PFSK-1 (cell line): ENCODE data around the gene ASXL2.

Experiments
- FOXP2 ChIP-seq: optimal IDR thresholded peaks from 2 replicates; pipeline ENCODE3; 2011; ENCODE audit warnings: borderline replicate concordance, control low read depth, inconsistent platforms; ENCODE audit not compliant: insufficient read depth; ENCODE audit errors: extremely low read length, extremely low read depth
- POLR2AphosphoS5 ChIP-seq: IDR thresholded peaks from 2 replicates; pipeline ENCODE4 v1.6.1; 2012; ENCODE audit warnings: low read depth, mild to moderate bottlenecking, control low read depth, low read length, moderate library complexity
- SIN3A ChIP-seq: IDR thresholded peaks from 2 replicates; pipeline ENCODE4 v1.6.1; 2012; ENCODE audit warnings: mild to moderate bottlenecking, low read length, moderate library complexity, borderline replicate concordance; ENCODE audit not compliant: insufficient read depth
- TAF1 ChIP-seq: IDR thresholded peaks from 2 replicates; pipeline ENCODE4 v1.6.1; 2012; ENCODE audit warnings: low read length, control low read depth, borderline replicate concordance; ENCODE audit not compliant: insufficient read depth
- TF ChIP-seq, protein P1 (sequence below), 2 experiments: IDR thresholded peaks; 2 replicates each; pipeline versions ENCODE4 v1.6.1 to v1.8.0; 2011 to 2012; ENCODE audit warnings: low read depth in 2 of 2, low read length in 2 of 2, control low read depth in 1 of 2, inconsistent platforms in 1 of 2, mild to moderate bottlenecking in 1 of 2, moderate library complexity in 1 of 2; ENCODE audit not compliant: insufficient read depth in 1 of 2

The ASXL2 gene

GRCh38 chr2:25817006-25817405 is 61.3 kb downstream of the ASXL2 start:
- no peak for TF ChIP-seq SIN3A
- TF ChIP-seq, protein P1, sequence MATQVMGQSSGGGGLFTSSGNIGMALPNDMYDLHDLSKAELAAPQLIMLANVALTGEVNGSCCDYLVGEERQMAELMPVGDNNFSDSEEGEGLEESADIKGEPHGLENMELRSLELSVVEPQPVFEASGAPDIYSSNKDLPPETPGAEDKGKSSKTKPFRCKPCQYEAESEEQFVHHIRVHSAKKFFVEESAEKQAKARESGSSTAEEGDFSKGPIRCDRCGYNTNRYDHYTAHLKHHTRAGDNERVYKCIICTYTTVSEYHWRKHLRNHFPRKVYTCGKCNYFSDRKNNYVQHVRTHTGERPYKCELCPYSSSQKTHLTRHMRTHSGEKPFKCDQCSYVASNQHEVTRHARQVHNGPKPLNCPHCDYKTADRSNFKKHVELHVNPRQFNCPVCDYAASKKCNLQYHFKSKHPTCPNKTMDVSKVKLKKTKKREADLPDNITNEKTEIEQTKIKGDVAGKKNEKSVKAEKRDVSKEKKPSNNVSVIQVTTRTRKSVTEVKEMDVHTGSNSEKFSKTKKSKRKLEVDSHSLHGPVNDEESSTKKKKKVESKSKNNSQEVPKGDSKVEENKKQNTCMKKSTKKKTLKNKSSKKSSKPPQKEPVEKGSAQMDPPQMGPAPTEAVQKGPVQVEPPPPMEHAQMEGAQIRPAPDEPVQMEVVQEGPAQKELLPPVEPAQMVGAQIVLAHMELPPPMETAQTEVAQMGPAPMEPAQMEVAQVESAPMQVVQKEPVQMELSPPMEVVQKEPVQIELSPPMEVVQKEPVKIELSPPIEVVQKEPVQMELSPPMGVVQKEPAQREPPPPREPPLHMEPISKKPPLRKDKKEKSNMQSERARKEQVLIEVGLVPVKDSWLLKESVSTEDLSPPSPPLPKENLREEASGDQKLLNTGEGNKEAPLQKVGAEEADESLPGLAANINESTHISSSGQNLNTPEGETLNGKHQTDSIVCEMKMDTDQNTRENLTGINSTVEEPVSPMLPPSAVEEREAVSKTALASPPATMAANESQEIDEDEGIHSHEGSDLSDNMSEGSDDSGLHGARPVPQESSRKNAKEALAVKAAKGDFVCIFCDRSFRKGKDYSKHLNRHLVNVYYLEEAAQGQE (IDR thresholded peaks at IDR 0.05; ENCODE audit: insufficient read depth in 1 of 2, low read depth in 2 of 2, low read length in 2 of 2) = no peak
- TF ChIP-seq FOXP2 = no peak
- no peak for TF ChIP-seq POLR2AphosphoS5
- no peak for TF ChIP-seq TAF1

DNA sequence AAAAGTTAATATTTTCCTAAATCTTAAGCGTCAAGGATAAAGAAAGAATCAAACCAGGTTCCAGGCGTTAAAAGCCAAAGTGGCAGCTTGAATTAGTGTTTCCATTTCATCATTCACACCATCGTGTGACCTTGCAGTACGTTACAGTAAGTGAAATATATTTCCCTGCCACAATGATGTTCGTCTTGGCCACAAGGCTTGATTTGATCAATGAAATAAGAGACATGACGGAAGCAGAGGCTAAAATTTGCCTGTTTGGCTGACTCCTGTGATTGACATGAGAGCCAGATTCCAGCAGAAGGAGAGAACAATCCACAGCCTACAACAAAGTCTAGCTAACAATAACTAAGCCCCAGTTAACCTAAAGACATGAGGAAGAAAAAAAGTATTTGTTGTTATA is 62.0 kb downstream of the ASXL2 start:
- TF ChIP-seq TAF1 (no peak), POLR2AphosphoS5 (no peak)

DNA sequence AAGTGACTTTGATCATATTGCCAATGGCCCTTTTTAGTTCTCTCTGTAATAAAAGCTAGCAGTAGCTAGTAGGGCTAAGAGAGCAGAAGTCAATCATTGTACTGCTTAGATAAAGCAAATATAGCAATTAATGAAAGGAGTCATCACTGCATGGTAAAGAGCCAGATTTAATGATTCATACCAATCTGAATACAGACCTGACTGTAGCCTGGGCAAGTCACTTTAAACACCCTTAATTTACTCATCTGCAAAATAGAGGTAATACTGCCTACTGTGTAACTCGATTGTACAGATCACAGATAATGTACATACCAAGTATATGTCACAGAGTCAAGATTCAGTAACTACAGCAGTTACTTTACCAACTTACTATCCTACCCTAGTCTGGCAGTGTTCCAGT is 63.6 kb downstream of the ASXL2 start:
- TF ChIP-seq, protein P1 (IDR thresholded peaks at IDR 0.05; ENCODE audit: insufficient read depth in 1 of 2, low read depth in 2 of 2, low read length in 2 of 2) = no peak
- no peak for TF ChIP-seq TAF1
- TF ChIP-seq POLR2AphosphoS5 = no peak

DNA sequence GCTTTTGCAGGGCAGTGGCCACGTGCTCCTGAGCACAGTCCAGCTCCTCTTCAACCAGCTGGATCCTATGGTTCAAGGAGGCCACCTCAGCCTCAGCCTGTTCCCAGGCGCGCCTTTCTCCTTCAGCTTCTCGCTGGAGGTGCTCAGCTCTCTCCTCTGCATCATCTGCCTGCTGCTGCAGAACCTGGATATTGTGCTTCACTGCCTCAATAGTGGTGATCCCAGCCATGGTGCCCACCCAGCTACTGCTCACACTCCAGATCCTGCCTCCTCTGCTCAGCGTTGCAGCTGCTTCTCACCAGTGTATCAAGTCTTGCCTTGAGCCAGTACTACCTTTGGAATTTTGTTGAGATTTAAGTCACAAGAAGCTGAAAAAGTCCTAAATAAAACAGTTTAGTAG is 67.9 kb downstream of the ASXL2 start:
- TF ChIP-seq, protein P1 (IDR thresholded peaks at IDR 0.05; ENCODE audit: insufficient read depth in 1 of 2, low read depth in 2 of 2, low read length in 2 of 2) = no peak
- TF ChIP-seq SIN3A (no peak), FOXP2 (no peak), TAF1 (no peak), POLR2AphosphoS5 (no peak)

DNA sequence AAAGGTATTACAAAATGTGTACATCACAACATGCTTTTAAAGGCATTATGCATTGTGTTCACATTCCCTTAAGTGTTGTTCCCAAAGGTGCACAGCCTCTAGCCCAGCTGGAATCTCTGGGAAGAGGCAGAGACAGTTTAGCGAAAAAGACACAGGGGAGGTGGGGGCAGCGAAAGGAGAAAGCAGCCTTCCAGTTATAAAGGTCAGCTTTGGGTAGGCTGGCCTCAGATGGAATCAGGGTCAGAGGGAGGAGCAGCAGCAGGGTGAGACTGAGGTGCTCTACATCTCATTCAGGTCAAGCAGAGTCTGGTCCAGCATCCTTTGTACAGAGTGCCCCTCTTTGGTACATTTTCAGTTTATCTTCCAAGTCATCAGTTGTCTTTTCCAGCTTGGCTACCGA is 68.6 kb downstream of the ASXL2 start:
- no peak for TF ChIP-seq TAF1
- no peak for TF ChIP-seq SIN3A
- TF ChIP-seq POLR2AphosphoS5 = no peak
- TF ChIP-seq, protein P1 (IDR thresholded peaks at IDR 0.05; ENCODE audit: insufficient read depth in 1 of 2, low read depth in 2 of 2, low read length in 2 of 2) = no peak
- TF ChIP-seq FOXP2 = no peak
